Inflammatory macrophage treated with lipopolysaccharide for 1 hour (primary cell): ENCODE results near the gene PRKCA.

ENCODE experiments used
- DNase-seq, 2 donors: peaks; one replicate each; pipeline ENCODE4 v3.0.0-alpha.2; 2020 to 2022

The PRKCA gene

GRCh38 chr17:66726846-66727245 lies 424.4 kb downstream of the PRKCA start:
- DNase-seq = no peak

- DNase-seq = peak in 1 of 2 donors; percentile 11
These were observed 425.5 kb downstream of the PRKCA start for GRCh38 chr17:66727634-66728570.

GRCh38 chr17:66730461-66730923 lies 428.1 kb downstream of the PRKCA start:
- DNase-seq = peak in 1 of 2 donors; percentile 9

GRCh38 chr17:66733759-66734158 lies 431.3 kb downstream of the PRKCA start:
- DNase-seq = no peak

GRCh38 chr17:66734186-66734943 lies 432.0 kb downstream of the PRKCA start:
- no peak for DNase-seq

GRCh38 chr17:66737524-66737923 lies 435.1 kb downstream of the PRKCA start:
- no peak for DNase-seq

- no peak for DNase-seq
These were observed 435.9 kb downstream of the PRKCA start for GRCh38 chr17:66738301-66738700.

- DNase-seq = no peak
These were observed 437.1 kb downstream of the PRKCA start for GRCh38 chr17:66739553-66739952.

GRCh38 chr17:66740226-66740625 lies 437.8 kb downstream of the PRKCA start:
- DNase-seq = no peak

- no peak for DNase-seq
These were observed 441.1 kb downstream of the PRKCA start for GRCh38 chr17:66743511-66743910.

GRCh38 chr17:66746736-66747135 lies 444.3 kb downstream of the PRKCA start:
- no peak for DNase-seq

- DNase-seq = no peak
These were observed 445.3 kb downstream of the PRKCA start for GRCh38 chr17:66747578-66748275.

- DNase-seq = no peak
These were observed 446.2 kb downstream of the PRKCA start for GRCh38 chr17:66748578-66748977.

GRCh38 chr17:66749217-66749832 lies 446.9 kb downstream of the PRKCA start:
- DNase-seq = no peak

GRCh38 chr17:66750116-66750515 lies 447.7 kb downstream of the PRKCA start:
- no peak for DNase-seq

- no peak for DNase-seq
These were observed 448.5 kb downstream of the PRKCA start for GRCh38 chr17:66750781-66751543.

GRCh38 chr17:66751771-66752170 lies 449.4 kb downstream of the PRKCA start:
- DNase-seq = no peak

- no peak for DNase-seq
These were observed 450.0 kb downstream of the PRKCA start for GRCh38 chr17:66752411-66752810.

- DNase-seq = no peak
These were observed 450.9 kb downstream of the PRKCA start for GRCh38 chr17:66753126-66753920.

- DNase-seq = no peak
These were observed 452.9 kb downstream of the PRKCA start for GRCh38 chr17:66755101-66755943.
